ENCODE data around the gene CILP. TPM values are rescaled to one million over a fixed set of nuclear protein-coding genes. Genes with fewer than 3 reads are reported as not detected.
A peak's percentile ranks its signal among the peaks of the same experiment; 100 is the strongest.

The CILP gene, protein sequence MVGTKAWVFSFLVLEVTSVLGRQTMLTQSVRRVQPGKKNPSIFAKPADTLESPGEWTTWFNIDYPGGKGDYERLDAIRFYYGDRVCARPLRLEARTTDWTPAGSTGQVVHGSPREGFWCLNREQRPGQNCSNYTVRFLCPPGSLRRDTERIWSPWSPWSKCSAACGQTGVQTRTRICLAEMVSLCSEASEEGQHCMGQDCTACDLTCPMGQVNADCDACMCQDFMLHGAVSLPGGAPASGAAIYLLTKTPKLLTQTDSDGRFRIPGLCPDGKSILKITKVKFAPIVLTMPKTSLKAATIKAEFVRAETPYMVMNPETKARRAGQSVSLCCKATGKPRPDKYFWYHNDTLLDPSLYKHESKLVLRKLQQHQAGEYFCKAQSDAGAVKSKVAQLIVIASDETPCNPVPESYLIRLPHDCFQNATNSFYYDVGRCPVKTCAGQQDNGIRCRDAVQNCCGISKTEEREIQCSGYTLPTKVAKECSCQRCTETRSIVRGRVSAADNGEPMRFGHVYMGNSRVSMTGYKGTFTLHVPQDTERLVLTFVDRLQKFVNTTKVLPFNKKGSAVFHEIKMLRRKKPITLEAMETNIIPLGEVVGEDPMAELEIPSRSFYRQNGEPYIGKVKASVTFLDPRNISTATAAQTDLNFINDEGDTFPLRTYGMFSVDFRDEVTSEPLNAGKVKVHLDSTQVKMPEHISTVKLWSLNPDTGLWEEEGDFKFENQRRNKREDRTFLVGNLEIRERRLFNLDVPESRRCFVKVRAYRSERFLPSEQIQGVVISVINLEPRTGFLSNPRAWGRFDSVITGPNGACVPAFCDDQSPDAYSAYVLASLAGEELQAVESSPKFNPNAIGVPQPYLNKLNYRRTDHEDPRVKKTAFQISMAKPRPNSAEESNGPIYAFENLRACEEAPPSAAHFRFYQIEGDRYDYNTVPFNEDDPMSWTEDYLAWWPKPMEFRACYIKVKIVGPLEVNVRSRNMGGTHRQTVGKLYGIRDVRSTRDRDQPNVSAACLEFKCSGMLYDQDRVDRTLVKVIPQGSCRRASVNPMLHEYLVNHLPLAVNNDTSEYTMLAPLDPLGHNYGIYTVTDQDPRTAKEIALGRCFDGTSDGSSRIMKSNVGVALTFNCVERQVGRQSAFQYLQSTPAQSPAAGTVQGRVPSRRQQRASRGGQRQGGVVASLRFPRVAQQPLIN
- 0.08 TPM for polyA plus RNA-seq (2012; ENCODE audit: missing spikeins)

DNA sequence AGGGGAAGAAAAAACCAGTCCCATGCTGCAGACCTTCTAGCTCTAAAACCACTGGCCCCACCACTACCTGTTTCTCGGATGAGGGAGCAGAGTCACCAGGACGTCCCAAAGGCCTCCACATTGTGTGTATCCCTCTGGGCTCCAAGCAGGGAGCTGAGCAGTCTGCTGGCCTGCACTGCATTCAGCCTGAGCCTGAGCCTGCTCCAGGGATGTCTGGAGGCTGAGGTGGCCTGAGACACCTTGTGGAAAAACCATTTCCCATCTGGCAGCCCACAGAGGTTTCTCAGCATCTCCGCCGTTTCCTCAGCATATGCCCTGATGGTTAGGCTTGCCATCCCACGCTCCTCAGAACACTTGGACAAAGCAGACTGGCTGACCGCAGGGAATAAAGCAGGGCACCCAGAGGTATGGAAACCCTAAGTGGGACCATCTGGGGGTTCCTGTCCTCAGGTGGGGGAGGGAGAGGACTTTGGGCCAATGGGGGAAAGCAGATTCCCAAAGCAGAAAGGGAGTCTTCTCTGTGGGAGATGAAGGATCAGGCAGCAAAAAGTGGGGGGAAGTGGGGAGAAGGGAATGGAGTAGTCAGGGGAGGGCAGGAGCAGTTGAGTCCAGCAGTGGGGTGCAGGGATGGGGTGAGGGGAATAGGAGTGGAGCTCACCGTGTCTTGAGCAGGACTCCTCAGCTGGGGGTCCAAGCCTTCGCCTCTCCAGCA is at the start of gene CILP:
Gene CILP, minus strand, starts transcription at position 704 of the 712 bp plus-strand sequence. CDS start 1,718 bp downstream, outside the sequence.
- no peak for TF ChIP-seq TAF1 (IDR thresholded peaks at IDR 0.05; ENCODE audit: borderline replicate concordance, low read depth, low read length)
- DNase-seq (ENCODE audit: insufficient read length) (no peak), FAIRE-seq (no peak)

DNA sequence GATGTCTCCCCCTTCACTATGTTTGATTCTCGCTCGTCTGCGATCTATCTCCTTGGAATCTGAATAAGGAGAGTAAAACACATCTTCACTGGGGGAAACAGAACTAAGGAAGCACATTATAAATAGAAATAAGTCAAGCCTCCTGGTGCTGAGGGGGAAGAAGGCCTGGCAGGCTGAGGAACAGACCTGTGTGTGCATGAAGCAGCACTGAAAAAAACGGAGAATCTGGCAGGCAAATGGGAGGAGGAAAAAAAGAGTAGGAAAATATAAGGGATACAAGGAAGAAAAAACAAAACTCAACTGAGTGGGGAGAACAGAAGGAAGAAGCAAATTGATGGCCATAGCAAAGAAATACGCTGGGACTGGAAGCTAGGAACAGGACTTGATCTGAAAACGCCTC is 49.7 kb upstream of the CILP start:
- DNase-seq (ENCODE audit: insufficient read length) (no peak), FAIRE-seq (no peak)
- TF ChIP-seq POLR2AphosphoS5 (IDR thresholded peaks at IDR 0.05; ENCODE audit: low read depth, low read length) (no peak), TAF1 (IDR thresholded peaks at IDR 0.05; ENCODE audit: borderline replicate concordance, low read depth, low read length) (no peak), POLR2A (IDR thresholded peaks at IDR 0.05; ENCODE audit: low read depth, low read length) (no peak)

- no peak for TF ChIP-seq POLR2A (IDR thresholded peaks at IDR 0.05; ENCODE audit: low read depth, low read length)
- no peak for TF ChIP-seq TAF1 (IDR thresholded peaks at IDR 0.05; ENCODE audit: borderline replicate concordance, low read depth, low read length)
- TF ChIP-seq POLR2AphosphoS5 (IDR thresholded peaks at IDR 0.05; ENCODE audit: low read depth, low read length): no peak
- FAIRE-seq (no peak), DNase-seq (ENCODE audit: insufficient read length) (no peak)
Measured at GRCh38 chr15:65259367-65259797, 48.1 kb upstream of the CILP start.

DNA sequence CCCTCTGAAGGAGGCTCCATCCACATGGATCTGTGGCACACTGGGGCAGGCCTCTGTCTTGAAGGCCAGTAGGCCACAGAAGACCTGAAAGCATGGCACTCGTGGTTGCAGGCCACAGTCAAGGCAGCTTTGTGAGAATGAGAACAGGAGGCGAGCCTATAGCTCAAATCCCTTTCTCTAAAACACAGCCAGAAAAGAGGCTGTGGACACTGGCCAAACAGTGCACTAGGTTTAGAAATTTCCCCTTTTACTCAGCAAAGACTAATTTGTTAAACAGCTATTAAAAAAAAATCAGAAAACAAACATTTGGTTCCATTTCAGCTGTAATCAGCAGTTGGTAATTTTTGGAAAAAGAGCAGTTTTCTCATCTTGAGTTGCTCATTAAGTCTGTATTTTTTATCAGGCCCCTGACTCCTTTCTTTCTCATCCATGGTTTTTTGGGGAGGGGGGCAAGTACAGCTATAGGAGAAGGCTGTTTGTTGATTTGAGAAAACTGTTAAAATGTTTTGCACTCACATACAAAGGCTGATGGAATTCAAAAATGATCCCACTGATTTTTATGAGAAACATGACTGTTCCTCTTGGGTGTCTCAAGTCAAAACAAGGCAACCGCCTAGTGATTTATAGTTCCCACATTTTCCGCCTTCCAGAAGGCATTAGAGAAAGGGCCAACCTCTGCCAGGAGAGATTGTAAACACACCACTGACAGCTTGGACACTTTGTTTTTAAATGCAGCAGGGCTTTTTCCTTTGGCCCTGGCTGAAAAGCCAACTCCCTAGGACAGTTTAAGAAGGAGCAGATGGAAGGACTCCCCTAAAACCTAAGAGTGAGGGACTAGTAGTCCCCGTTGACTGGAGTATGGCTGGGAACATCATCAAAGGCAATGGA is 47.3 kb upstream of the CILP start:
- FAIRE-seq (no peak), DNase-seq (ENCODE audit: insufficient read length) (no peak)
- TF ChIP-seq POLR2A (IDR thresholded peaks at IDR 0.05; ENCODE audit: low read depth, low read length) (no peak), TAF1 (IDR thresholded peaks at IDR 0.05; ENCODE audit: borderline replicate concordance, low read depth, low read length) (no peak), POLR2AphosphoS5 (IDR thresholded peaks at IDR 0.05; ENCODE audit: low read depth, low read length) (no peak)

- no peak for DNase-seq (ENCODE audit: insufficient read length)
- TF ChIP-seq POLR2AphosphoS5 (IDR thresholded peaks at IDR 0.05; ENCODE audit: low read depth, low read length) (no peak), TAF1 (IDR thresholded peaks at IDR 0.05; ENCODE audit: borderline replicate concordance, low read depth, low read length) (no peak), POLR2A (IDR thresholded peaks at IDR 0.05; ENCODE audit: low read depth, low read length) (no peak)
- FAIRE-seq: no peak
Measured at GRCh38 chr15:65255486-65256140, 44.3 kb upstream of the CILP start.

- no peak for DNase-seq (ENCODE audit: insufficient read length)
- no peak for FAIRE-seq
- no peak for TF ChIP-seq TAF1 (IDR thresholded peaks at IDR 0.05; ENCODE audit: borderline replicate concordance, low read depth, low read length)
- TF ChIP-seq POLR2AphosphoS5 (IDR thresholded peaks at IDR 0.05; ENCODE audit: low read depth, low read length): no peak
- no peak for TF ChIP-seq POLR2A (IDR thresholded peaks at IDR 0.05; ENCODE audit: low read depth, low read length)
Measured at GRCh38 chr15:65254758-65255157, 43.5 kb upstream of the CILP start.

GRCh38 chr15:65254356-65254755 is 43.1 kb upstream of the CILP start:
- DNase-seq (ENCODE audit: insufficient read length): no peak
- no peak for TF ChIP-seq POLR2A (IDR thresholded peaks at IDR 0.05; ENCODE audit: low read depth, low read length)
- no peak for TF ChIP-seq TAF1 (IDR thresholded peaks at IDR 0.05; ENCODE audit: borderline replicate concordance, low read depth, low read length)
- TF ChIP-seq POLR2AphosphoS5 (IDR thresholded peaks at IDR 0.05; ENCODE audit: low read depth, low read length): no peak
- FAIRE-seq: no peak

DNA sequence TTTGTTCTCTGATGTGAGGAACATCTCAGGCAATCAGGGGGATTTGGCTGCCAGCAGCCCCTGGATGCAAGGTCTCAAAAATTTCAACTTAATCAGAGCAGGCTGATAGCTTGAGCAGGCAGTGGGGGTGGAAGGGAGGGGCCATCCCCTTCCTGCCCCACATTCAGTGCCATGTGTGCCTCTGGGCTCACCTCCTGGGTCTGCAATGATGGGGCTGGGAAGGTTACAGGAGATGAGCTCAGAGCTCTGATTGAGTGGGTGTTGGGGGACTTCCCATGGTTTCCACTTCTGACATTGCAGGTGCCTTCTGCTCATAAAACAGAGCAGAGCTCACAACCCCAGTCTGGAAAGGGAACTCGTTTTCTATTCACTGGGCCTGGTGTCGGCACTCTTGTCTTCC is 38.4 kb upstream of the CILP start:
- peak; percentile 58 for FAIRE-seq
- TF ChIP-seq TAF1 (IDR thresholded peaks at IDR 0.05; ENCODE audit: borderline replicate concordance, low read depth, low read length) (no peak), POLR2AphosphoS5 (IDR thresholded peaks at IDR 0.05; ENCODE audit: low read depth, low read length) (no peak), POLR2A (IDR thresholded peaks at IDR 0.05; ENCODE audit: low read depth, low read length) (peak; percentile 23; the same call in 1 of the 2 replicates)
- DNase-seq (ENCODE audit: insufficient read length): peak; percentile 29

DNA sequence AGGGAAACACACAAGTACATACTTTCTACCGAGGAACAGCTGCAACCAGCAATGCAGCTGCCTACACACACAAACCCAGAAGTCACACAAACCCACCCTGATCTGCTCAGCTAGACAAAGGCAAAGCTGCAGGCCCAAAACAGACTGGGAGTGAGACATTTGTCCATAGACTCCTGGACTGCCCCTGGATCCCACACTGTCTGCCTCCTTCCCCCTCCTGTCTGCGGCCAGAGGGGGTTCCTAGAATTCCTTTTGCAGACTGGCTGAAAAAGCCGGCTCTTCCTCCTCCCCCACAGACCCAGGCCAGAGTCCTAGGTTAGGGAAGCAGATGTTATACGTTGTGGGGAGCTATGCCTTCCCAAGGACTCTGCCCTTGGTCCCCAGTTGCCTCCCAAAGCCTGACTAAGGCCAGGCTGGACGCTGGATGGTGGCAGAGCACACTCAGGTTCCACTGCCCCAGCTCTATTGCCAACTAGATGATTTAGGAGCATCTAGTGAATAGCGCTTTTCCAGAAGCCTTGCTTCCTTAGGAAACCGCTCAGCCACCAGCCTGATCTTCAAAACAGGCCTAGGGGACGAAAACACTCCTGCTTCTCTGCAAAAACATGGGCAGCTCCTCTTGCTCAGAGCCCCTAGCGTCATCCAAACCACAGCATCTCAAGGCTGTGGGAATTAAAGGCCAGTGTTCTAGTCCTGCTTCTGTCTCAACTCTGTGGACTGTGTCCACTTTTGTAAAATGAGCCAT is 37.4 kb upstream of the CILP start:
- DNase-seq (ENCODE audit: insufficient read length) (no peak), FAIRE-seq (no peak)

More for the DNA sequence above, 37.4 kb upstream of the CILP start:
- TF ChIP-seq POLR2A (IDR thresholded peaks at IDR 0.05; ENCODE audit: low read depth, low read length): no peak
- no peak for TF ChIP-seq TAF1 (IDR thresholded peaks at IDR 0.05; ENCODE audit: borderline replicate concordance, low read depth, low read length)
- TF ChIP-seq POLR2AphosphoS5 (IDR thresholded peaks at IDR 0.05; ENCODE audit: low read depth, low read length): no peak

All from GM12892 (cell line).